ENCODE results near the gene QRICH1. TPM values are rescaled to one million over a fixed set of nuclear protein-coding genes. Genes with fewer than 3 reads are reported as not detected.

QRICH1 gene
- total and polyA plus RNA-seq, 2 donors (not counting 1 experiment from before 2014, with no cell fraction given) = 48.7 to 59.0 TPM

GRCh38 chr3:49026536-49026935 lies 67.3 kb downstream of the QRICH1 start:
- no peak for DNase-seq (ENCODE audit: low read depth in 2 of 2)
- no peaks in the 10 kb centered on the region for H4K20me1 ChIP-seq (ENCODE audit: control insufficient read depth, extremely low read depth, insufficient read depth, low read length)
- peaks cover 9% of the 10 kb centered on the region for H3K4me1 ChIP-seq (ENCODE audit: control insufficient read depth, extremely low read depth, insufficient read depth, low read length)
- no peak for TF ChIP-seq EZH2 (IDR thresholded peaks at IDR 0.05; ENCODE audit: low read length, missing control alignments)
- TF ChIP-seq, protein P1, sequence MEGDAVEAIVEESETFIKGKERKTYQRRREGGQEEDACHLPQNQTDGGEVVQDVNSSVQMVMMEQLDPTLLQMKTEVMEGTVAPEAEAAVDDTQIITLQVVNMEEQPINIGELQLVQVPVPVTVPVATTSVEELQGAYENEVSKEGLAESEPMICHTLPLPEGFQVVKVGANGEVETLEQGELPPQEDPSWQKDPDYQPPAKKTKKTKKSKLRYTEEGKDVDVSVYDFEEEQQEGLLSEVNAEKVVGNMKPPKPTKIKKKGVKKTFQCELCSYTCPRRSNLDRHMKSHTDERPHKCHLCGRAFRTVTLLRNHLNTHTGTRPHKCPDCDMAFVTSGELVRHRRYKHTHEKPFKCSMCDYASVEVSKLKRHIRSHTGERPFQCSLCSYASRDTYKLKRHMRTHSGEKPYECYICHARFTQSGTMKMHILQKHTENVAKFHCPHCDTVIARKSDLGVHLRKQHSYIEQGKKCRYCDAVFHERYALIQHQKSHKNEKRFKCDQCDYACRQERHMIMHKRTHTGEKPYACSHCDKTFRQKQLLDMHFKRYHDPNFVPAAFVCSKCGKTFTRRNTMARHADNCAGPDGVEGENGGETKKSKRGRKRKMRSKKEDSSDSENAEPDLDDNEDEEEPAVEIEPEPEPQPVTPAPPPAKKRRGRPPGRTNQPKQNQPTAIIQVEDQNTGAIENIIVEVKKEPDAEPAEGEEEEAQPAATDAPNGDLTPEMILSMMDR (conservative IDR thresholded peaks at IDR 0.05 in 1 of 2, IDR thresholded peaks at IDR 0.05 in 1 of 2; ENCODE audit: low read depth in 1 of 2, low read length in 2 of 2) = no peak
- H3K79me2 ChIP-seq (ENCODE audit: control insufficient read depth, insufficient read depth, low read length) = peaks cover 49% of the 10 kb centered on the region
- no peaks in the 10 kb centered on the region for H3K27me3 ChIP-seq (ENCODE audit: control insufficient read depth, insufficient read depth, low read length)
- no peak overlapping the region for H3K4me3 ChIP-seq (replicated peaks in 1 of 4; ENCODE audit: control extremely low read depth in 1 of 4, insufficient read depth in 1 of 4, low read depth in 3 of 4, low read length in 4 of 4)
- peak overlapping the region; percentile 23 for H3K27ac ChIP-seq (ENCODE audit: insufficient read depth, low read length)
- H2AFZ ChIP-seq (ENCODE audit: low read length) = no peak overlapping the region
- H3K4me2 ChIP-seq (ENCODE audit: extremely low read depth, insufficient read depth, low read length) = no peak overlapping the region
- H3K9me3 ChIP-seq (ENCODE audit: control insufficient read depth, insufficient read depth, low read depth, low read length) = no peaks in the 10 kb centered on the region
- peaks cover 35% of the 10 kb centered on the region for H3K36me3 ChIP-seq (ENCODE audit: control insufficient read depth, insufficient read depth, low read length)
- H3K9ac ChIP-seq (ENCODE audit: insufficient read depth, low read length) = no peak overlapping the region

GRCh38 chr3:49025793-49026520 lies 67.9 kb downstream of the QRICH1 start:
- Histone ChIP-seq H4K20me1 (ENCODE audit: control insufficient read depth, extremely low read depth, insufficient read depth, low read length) (no peaks in the 10 kb centered on the region), H3K9me3 (ENCODE audit: control insufficient read depth, insufficient read depth, low read depth, low read length) (no peaks in the 10 kb centered on the region), H3K4me2 (ENCODE audit: extremely low read depth, insufficient read depth, low read length) (no peak overlapping the region), H3K4me1 (ENCODE audit: control insufficient read depth, extremely low read depth, insufficient read depth, low read length) (peaks cover 9% of the 10 kb centered on the region), H3K27ac (ENCODE audit: insufficient read depth, low read length) (peak overlapping the region; percentile 23), H3K79me2 (ENCODE audit: control insufficient read depth, insufficient read depth, low read length) (peaks cover 49% of the 10 kb centered on the region), H3K9ac (ENCODE audit: insufficient read depth, low read length) (no peak overlapping the region), H3K36me3 (ENCODE audit: control insufficient read depth, insufficient read depth, low read length) (peaks cover 35% of the 10 kb centered on the region), H3K4me3 (replicated peaks in 1 of 4; ENCODE audit: control extremely low read depth in 1 of 4, insufficient read depth in 1 of 4, low read depth in 3 of 4, low read length in 4 of 4) (no peak overlapping the region), H3K27me3 (ENCODE audit: control insufficient read depth, insufficient read depth, low read length) (no peaks in the 10 kb centered on the region), H2AFZ (ENCODE audit: low read length) (no peak overlapping the region)
- no peak for DNase-seq (ENCODE audit: low read depth in 2 of 2)
- TF ChIP-seq, protein P1 (conservative IDR thresholded peaks at IDR 0.05 in 1 of 2, IDR thresholded peaks at IDR 0.05 in 1 of 2; ENCODE audit: low read depth in 1 of 2, low read length in 2 of 2) = no peak
- TF ChIP-seq EZH2 (IDR thresholded peaks at IDR 0.05; ENCODE audit: low read length, missing control alignments) = no peak

GRCh38 chr3:49025005-49025792 lies 68.7 kb downstream of the QRICH1 start:
- Histone ChIP-seq H3K36me3 (ENCODE audit: control insufficient read depth, insufficient read depth, low read length) (peaks cover 32% of the 10 kb centered on the region), H3K79me2 (ENCODE audit: control insufficient read depth, insufficient read depth, low read length) (peaks cover 55% of the 10 kb centered on the region), H3K4me1 (ENCODE audit: control insufficient read depth, extremely low read depth, insufficient read depth, low read length) (peaks cover 9% of the 10 kb centered on the region), H3K9me3 (ENCODE audit: control insufficient read depth, insufficient read depth, low read depth, low read length) (no peaks in the 10 kb centered on the region), H4K20me1 (ENCODE audit: control insufficient read depth, extremely low read depth, insufficient read depth, low read length) (no peaks in the 10 kb centered on the region), H3K4me3 (replicated peaks in 1 of 4; ENCODE audit: control extremely low read depth in 1 of 4, insufficient read depth in 1 of 4, low read depth in 3 of 4, low read length in 4 of 4) (no peak overlapping the region), H3K4me2 (ENCODE audit: extremely low read depth, insufficient read depth, low read length) (no peak overlapping the region), H3K9ac (ENCODE audit: insufficient read depth, low read length) (no peak overlapping the region), H3K27me3 (ENCODE audit: control insufficient read depth, insufficient read depth, low read length) (no peaks in the 10 kb centered on the region), H3K27ac (ENCODE audit: insufficient read depth, low read length) (no peak overlapping the region), H2AFZ (ENCODE audit: low read length) (no peak overlapping the region)
- TF ChIP-seq, protein P1 (conservative IDR thresholded peaks at IDR 0.05 in 1 of 2, IDR thresholded peaks at IDR 0.05 in 1 of 2; ENCODE audit: low read depth in 1 of 2, low read length in 2 of 2) = no peak
- no peak for TF ChIP-seq EZH2 (IDR thresholded peaks at IDR 0.05; ENCODE audit: low read length, missing control alignments)
- no peak for DNase-seq (ENCODE audit: low read depth in 2 of 2)
